Fibroblast of pulmonary artery (primary cell): ENCODE data around the gene C12orf75.

ENCODE experiments used
- DNase-seq: peaks from one replicate; pipeline ENCODE4 v3.0.0-alpha.2; 2010; ENCODE audit warnings: low read depth
- H3K4me3 ChIP-seq: replicated peaks from 2 replicates; pipeline ENCODE4 v1.5.1; 2011; ENCODE audit warnings: low read depth, mild to moderate bottlenecking, control low read depth, low read length, moderate library complexity
- TF ChIP-seq, protein P1 (sequence below): IDR thresholded peaks from 2 replicates; pipeline ENCODE4 v1.5.1; 2011; ENCODE audit warnings: mild to moderate bottlenecking, control low read depth, low read length, inconsistent platforms; ENCODE audit errors: missing control alignments

The C12orf75 gene

GRCh38 chr12:105332925-105333324 is 2.4 kb downstream of the C12orf75 start:
- DNase-seq: no peak
- TF ChIP-seq, protein P1, sequence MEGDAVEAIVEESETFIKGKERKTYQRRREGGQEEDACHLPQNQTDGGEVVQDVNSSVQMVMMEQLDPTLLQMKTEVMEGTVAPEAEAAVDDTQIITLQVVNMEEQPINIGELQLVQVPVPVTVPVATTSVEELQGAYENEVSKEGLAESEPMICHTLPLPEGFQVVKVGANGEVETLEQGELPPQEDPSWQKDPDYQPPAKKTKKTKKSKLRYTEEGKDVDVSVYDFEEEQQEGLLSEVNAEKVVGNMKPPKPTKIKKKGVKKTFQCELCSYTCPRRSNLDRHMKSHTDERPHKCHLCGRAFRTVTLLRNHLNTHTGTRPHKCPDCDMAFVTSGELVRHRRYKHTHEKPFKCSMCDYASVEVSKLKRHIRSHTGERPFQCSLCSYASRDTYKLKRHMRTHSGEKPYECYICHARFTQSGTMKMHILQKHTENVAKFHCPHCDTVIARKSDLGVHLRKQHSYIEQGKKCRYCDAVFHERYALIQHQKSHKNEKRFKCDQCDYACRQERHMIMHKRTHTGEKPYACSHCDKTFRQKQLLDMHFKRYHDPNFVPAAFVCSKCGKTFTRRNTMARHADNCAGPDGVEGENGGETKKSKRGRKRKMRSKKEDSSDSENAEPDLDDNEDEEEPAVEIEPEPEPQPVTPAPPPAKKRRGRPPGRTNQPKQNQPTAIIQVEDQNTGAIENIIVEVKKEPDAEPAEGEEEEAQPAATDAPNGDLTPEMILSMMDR: no peak
- H3K4me3 ChIP-seq: no peak overlapping the region

- TF ChIP-seq, protein P1: no peak
- H3K4me3 ChIP-seq: no peak overlapping the region
- DNase-seq: peak; percentile 61
These were observed 3.5 kb downstream of the C12orf75 start for GRCh38 chr12:105334001-105334400.

GRCh38 chr12:105334582-105334981 is 4.1 kb downstream of the C12orf75 start:
- no peak overlapping the region for H3K4me3 ChIP-seq
- no peak for DNase-seq
- TF ChIP-seq, protein P1: no peak

- TF ChIP-seq, protein P1: no peak
- no peak for DNase-seq
- H3K4me3 ChIP-seq: no peak overlapping the region
These were observed 5.4 kb downstream of the C12orf75 start for GRCh38 chr12:105335856-105336255.

- H3K4me3 ChIP-seq: no peak overlapping the region
- DNase-seq: no peak
- TF ChIP-seq, protein P1: no peak
These were observed 5.9 kb downstream of the C12orf75 start for GRCh38 chr12:105336411-105336810.

GRCh38 chr12:105337391-105337790 is 6.9 kb downstream of the C12orf75 start:
- no peak for DNase-seq
- H3K4me3 ChIP-seq: no peak overlapping the region
- TF ChIP-seq, protein P1: no peak

- DNase-seq: no peak
- TF ChIP-seq, protein P1: no peak
- H3K4me3 ChIP-seq: no peak overlapping the region
These were observed 8.5 kb downstream of the C12orf75 start for GRCh38 chr12:105338966-105339365.
